HG03025 (cell line): ENCODE measurements around the gene RBM14.
"Not testable (repeated sequence)": the region's sequence is repeated elsewhere in the genome, so short reads cannot be mapped to it uniquely, and the experiment has no call there.

ENCODE experiments used
- ATAC-seq: cut with Tn5 transposase; IDR thresholded peaks from one replicate; pipeline ENCODE4 v1.9.1; 2021; ENCODE audit warnings: mild to moderate bottlenecking, moderate library complexity; ENCODE audit not compliant: unreplicated experiment, low FRiP score

Gene RBM14

DNA sequence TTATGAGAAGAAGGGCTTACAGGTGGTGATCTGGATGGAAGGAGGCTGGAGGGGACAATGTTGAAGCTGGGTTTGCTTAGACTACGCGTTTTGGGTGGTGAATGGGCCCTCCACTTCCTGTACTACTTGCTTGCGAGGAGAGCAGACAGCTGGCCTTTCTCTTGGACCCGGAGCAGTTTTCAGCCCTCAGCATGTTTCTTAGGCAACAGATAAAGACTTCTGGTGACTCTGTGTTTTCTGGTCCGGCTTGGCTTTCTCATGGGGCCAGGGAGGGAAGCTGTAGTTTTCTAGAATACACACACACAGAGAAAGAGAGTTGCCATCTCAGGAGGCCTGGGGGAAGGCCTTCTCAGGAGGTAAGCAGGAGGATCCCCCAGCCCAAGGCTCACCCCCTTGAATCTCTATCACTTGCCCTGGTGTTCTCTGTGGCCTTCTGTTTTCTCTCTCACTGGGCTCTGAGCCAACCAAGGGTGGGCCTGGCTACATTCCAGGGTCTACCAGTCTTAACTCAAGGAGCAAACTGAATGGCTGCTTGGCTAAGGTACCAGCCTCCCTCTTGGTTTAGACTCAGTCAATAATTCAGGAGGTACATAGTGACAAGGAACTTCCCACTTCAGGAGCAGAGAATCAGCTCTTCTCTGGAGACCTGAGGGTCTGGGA is 21.1 kb upstream of the RBM14 start:
- no peak for ATAC-seq

GRCh38 chr11:66598993-66599392 is 17.4 kb upstream of the RBM14 start:
- ATAC-seq = no peak

DNA sequence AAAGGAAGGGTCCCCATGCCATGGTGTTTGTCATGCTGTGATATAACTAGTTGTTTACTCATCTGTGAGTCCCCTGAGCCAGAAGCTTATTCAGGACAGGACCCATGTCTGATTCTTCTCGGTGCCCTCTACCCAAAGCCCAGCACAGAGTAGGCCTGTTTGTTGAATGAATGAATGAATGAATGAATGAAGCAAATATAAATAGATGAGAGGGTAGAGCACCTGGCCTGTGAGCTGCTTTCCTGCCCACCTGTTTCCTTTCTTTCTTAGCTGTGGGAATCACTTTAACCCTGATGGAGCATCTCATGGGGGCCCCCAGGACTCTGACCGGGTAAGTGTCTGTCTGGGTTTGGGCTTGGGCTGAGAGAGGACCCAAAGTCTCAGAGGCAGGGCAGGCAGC is 16.2 kb upstream of the RBM14 start:
- no peak for ATAC-seq

DNA sequence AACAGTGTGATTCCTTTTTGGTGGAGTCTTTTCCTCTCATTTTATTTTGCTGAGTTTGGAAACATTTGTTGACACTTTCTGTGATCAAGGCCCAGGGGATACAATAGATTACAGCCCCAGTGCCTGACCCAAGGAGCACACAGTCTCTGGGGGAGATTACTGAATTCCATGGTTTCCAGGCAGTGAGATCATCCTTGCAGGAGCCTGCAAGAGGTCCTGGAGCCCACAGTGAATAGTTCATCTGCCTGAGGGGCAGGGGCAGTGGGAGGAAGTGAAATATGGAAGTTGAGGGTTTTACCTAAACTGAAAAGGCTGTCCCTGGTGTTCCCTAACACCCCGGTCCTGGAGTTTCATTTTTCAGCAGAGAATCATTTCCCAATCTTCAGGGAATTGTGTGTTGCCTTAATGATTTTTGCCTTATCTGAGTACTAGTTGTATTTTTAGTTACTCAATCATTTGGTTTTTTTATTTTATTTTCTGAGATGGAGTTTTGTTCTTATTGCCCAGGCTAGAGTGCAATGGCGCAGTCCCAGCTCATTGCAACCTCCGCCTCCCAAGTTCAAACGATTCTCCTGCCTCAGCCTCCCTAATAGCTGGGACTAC is 15.7 kb upstream of the RBM14 start:
- no peak for ATAC-seq

- ATAC-seq = no peak
Measured at GRCh38 chr11:66603072-66603471, 13.4 kb upstream of the RBM14 start.

DNA sequence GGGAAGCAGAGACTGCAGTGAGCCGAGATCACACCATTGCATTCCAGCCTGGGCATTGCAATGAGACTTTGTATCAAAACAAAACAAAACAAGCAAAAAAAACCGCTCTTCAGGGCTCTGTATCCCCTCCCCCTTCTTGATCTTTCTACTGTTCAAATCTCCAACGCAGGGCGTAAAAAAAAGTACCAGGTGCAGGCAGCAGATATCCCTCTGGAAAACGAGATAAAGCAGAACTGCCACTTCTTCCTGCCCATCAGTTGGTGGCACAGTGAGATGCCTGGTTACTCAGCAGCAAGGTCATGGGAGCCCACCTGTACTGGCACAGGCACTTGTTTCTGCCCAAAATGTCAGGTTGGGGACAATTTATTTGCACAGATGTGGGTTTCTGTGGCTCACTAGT is 12.3 kb upstream of the RBM14 start:
- no peak for ATAC-seq

DNA sequence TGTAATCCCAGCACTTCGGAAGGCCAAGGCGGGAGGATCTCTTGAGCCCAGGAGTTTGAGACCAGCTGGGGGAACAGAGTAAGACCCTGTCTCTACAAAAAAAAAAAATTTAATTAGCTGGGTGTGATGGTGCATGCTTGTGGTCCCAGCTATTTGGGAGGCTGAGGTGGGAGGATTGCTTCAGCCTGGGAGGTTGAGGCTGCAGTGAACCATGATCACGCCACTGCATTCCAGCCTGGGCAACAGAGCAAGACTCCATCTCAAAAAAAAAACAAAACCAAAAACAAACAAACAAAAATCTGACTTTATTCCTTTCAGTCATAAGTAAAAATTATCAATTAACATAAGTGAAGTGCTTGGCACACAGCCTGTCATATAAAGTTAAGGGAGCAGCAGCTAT is 9.8 kb upstream of the RBM14 start:
- ATAC-seq = not testable (repeated sequence)

DNA sequence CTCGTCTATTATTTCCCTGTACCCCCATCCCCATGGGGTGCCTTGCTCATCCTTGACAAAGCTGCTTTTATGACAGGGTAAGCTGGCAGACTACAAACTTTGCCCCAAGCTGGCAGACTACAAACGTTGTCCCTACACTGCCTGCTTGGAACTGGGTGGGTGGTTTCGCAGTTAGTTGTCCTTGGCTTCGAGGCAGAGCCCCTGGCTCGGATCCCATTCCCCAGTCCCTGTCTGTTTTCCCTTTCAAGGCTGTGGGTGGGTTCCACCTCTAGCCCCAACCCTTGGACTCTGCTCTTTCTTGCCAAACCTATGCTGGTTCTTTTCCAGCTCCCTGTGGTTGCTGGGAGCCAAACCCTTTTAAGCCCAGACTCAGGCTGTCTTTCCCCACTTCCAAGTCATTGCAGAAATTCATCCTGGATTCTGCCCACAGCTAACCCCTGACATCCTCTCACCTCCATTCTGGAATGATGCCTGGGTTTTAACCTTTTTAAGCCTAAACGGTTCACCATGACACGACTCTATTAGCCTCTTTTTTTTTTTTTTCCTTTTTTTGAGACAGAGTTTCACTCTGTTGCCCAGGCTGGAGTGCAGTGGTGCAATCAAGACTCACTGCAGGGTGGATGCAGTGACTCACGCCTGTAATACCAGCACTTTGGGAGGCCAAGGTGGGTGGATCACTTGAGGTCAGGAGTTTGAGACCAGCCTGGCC is 9.2 kb upstream of the RBM14 start:
- ATAC-seq = no peak

DNA sequence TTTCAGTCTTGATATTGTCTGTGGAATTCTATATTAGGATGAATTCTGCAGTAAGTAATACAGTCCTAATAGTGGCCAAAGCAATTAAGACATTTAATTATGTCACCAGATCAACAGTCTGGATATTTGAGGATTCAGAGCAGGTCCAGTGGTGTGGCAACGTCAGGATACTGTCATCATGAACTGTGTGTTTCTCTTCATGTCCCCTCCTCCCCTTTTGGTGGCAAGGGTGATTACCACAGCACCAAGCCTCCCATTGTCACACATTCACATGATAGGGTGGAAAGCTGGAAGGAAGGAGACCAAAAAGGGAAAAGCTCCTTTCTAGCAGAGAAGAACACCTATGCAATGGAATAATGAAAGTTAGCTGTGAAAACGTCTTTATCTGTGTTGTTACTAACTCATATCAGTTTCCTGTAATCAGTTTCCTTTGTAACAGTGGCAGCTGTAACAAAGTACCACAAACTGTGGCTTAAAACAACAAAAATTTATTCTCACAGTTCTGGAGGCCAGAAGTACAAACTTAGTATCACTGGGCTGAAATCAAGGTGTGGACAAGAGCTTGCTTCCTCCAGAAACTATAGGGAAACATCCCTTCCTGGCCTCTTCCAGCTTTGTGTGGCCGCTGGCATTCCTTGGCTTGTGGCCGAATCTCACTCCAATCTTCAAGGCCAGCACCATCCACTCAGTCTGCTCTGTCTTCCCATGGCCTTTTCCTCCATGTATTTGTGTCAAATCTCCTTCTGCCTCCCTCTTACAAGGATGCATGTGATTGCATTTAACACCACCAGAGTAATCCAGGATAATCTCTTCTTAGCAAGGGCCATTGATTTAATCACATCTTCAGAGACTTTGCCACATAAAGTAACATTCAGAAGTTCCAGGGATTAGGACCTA is 6.5 kb upstream of the RBM14 start:
- ATAC-seq = no peak

GRCh38 chr11:66612458-66612857 is 4.0 kb upstream of the RBM14 start:
- ATAC-seq = no peak

DNA sequence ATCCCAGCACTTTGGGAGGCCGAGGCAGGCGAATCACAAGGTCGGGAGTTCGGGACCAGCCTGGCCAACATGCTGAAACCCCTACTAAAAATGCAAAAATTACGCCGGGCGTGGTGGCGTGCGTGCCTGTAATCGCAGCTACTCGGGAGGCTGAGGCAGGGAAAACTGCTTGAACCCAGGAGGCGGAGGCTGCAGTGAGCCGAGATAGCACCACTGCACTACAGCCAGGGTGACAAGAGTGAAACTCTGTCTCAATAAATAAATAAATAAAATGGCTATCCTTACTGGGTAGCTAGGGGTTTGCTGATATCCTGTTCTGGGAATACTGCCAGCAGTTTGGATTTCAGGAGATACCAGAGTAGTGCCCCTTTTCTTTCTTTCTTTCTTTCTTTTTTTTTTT is 2.4 kb upstream of the RBM14 start:
- no peak for ATAC-seq

DNA sequence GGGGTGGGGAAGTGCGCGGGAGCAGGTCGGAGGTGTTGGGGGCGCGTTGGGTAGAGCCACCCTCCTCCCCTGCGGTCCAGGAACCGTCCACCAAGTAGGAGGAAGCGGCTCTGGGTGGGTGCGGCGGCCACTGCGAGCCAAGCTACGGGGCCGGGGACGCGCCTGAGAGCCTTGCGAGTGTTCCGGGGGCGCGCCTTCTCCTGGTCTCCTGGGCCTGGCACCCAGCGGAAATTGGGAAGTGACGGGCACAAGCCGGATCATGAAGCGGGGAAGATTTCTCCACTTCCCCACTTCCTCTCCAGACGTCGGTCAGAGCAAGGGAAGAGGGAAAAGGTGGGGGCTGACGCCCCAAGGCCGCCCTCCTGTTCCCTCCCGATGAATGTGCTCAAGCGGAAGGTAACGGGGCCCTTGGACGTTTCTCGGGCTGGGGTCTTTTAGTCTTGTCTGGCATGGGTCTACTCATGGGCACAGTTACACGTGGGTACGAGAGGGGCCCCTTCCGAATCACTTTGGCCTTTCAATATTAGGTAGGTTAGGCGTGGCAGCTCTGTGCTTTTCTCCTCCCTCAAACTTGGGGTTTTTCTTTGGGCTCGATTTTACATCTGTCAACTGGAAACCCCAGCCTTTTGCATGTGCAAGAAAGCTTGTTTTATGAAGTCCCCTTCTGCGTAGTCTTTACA is 865 bp downstream of the RBM14 start:
- no peak for ATAC-seq

DNA sequence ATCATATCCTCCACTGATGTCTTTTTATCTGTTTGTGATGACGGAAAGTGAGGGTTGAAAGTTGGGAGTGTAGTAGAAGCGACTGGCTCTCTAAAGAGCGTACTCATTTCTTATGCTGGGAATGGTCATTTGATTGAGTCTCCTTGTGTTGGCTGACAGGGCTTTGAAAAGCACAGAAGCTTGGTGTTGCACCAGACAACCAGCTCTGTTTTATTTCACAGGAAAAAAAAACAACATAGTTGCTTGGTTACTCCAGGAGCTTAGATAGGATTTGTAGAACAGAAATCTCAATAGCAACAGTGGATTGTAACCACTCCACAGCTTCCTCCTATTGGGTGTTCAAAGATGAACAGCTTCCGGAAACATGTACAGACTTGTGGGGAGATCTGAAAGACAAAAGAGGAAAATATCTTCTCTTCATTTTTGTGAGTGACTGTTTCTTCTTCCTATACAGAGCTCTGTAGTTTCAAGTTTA is 2.7 kb downstream of the RBM14 start:
- ATAC-seq = no peak

GRCh38 chr11:66624450-66624849 is 8.0 kb downstream of the RBM14 start:
- no peak for ATAC-seq

- ATAC-seq = no peak
Measured at GRCh38 chr11:66625041-66625751, 8.8 kb downstream of the RBM14 start.

- ATAC-seq = no peak
Measured at GRCh38 chr11:66625752-66626149, 9.3 kb downstream of the RBM14 start.

DNA sequence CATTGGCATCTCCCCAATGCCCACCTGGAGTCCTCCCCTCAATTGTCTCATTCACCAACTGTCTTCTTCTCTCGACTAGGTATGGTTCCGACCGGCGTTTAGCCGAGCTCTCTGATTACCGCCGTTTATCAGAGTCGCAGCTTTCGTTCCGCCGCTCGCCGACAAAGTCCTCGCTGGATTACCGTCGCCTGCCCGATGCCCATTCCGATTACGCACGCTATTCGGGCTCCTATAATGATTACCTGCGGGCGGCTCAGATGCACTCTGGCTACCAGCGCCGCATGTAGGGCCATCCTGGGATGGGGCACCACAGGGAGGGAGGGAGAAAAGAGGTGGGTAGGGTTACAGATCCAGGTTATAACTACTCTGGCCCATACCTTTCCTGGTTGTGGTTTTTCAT is 10.0 kb downstream of the RBM14 start:
- ATAC-seq = no peak

DNA sequence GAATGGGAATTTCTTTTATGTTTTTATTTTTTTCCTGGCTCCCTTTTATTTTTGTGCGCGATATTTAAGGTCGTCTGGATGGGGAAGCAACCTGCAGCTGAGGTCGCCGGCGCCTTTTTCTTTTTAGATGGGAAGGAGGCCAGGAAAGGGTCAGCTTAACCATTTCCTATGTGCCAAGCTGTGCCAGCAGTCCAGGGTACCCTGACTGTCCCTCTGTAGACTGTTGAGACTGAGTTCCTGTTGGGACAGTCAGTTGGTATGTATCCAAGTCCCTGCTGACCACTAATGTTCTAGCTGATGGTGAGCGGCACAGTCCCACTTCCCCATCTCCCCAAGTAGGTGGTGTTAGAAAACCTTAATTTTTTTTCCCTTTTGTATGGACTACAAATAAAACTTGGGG is 10.5 kb downstream of the RBM14 start:
- no peak for ATAC-seq

DNA sequence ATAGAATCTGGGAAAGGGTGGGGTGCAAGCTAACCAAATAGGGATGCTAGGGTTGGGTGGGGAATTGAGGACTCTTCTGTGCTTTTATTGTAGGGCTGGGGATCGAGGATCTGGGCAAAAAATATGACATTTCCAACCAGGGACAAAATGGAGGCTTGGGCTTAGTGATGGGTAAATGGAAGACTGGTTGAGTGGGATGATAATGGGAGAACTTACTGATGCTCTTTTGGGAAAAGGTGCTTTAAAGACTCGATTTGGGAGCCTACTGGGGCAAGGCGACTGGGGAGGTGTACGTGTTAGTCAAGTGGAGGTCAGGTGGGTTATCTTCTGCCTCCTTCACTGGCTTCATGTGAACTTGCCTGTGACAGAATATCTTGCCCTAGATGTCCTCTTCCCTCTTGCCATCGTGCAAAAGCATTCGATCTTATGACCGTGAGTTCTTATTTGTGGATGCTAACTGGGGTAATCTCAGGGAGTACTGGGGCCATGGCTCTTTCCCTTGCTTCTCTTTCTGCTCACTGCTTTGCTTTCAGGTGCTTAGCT is 11.7 kb downstream of the RBM14 start:
- ATAC-seq = no peak
